Cerebellar nuclear complex (tissue), 1 donor: ENCODE results near the gene PPIF.

ENCODE experiments used
- DNase-seq, 2 experiments: peaks; one replicate each; lab custom pipeline; 2025; lab: John Stamatoyannopoulos, UW

Gene PPIF

DNA sequence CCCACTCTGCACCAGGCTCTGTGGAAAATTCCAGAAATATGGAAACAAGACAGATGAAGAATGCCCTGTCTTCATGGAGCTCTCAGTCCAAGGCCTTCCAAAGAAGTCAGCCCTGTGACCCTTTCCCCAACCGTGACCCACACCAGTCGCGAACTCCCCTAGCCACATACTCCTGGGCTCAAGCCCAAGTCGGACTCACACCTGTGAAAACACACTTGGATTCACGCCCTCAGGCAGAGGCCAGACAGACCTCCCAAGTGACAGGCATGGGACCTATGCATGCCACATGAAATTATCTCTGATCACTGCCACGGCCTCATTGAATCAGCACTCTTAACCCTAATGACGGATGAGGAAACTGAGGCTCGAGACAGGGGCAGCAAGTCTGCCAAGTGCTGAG lies 55.7 kb downstream of the PPIF start:
- no peak for DNase-seq

GRCh38 chr10:79403441-79404230 lies 56.4 kb downstream of the PPIF start:
- no peak for DNase-seq

DNA sequence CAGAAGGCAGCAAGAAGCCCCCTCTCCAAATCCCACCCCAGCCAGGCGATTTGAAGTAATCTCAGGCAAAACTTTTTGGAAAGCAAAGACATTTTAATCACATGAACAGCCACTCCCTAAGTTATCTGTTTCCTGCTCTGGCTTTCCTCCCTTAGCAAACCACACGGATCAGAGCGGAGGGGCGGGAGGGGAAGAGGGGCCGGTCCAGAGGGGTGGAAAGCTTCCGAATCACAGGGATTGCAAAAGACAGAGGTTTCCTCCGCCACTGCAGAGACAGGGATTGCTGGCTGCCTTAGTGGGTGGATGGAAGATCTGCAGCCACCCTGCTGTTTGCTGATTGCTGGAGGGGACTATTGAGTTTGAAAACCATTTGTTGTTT lies 57.0 kb downstream of the PPIF start:
- no peak for DNase-seq

- no peak for DNase-seq
Observed at GRCh38 chr10:79404690-79405131, 57.4 kb downstream of the PPIF start.
